ENCODE results near the gene TRAP1. TPM values are rescaled to one million over a fixed set of nuclear protein-coding genes. Genes with fewer than 3 reads are reported as not detected.
"Not testable (repeated sequence)": the region's sequence is repeated elsewhere in the genome, so short reads cannot be mapped to it uniquely, and the experiment has no call there.

TRAP1 gene
- total RNA-seq, 1 experiment from 2014 or later = 416 TPM

DNA sequence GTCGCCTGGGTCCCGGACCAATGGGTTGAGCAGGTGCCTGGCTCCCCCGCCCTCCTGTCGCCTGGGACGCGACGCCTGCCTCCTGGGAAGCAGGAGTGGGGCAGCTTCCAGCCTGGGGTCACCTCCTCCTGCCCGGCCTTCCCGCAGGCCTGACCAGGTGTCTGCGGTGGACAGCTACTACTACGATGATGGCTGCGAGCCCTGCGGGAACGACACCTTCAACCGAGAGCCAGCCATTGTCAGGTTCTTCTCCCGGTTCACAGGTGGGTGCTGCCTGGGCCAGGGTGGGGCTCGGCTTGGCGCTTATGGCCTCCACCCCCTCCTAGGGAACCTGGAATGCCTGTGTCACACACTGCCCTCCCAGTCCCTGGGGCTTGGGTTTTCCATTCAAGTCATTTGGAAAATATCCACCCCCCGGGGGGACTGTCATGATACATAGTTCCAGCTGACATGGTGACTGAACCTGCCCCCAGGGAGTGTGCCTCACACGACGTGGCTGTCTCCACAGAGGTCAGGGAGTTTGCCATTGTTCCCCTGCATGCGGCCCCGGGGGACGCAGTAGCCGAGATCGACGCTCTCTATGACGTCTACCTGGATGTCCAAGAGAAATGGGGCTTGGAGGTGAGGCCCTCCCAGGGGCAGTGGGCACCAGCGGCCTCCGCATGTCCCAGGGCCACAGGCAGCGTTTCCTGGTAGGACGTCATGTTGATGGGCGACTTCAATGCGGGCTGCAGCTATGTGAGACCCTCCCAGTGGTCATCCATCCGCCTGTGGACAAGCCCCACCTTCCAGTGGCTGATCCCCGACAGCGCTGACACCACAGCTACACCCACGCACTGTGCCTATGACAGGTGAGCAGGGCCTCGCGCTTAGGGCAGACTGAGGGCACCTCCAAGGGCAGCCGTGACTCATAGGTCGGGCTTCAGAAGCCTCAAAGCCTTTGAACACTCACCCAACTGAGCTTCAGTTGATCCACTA is 60.5 kb downstream of the TRAP1 start:
- Histone ChIP-seq H3K9me2 (ENCODE audit: insufficient read depth) (no peaks in the 10 kb centered on the region), H3K27ac (ENCODE audit: low read depth, low read length) (no peak overlapping the region), H3K27me3 (ENCODE audit: insufficient read depth, low read length) (no peaks in the 10 kb centered on the region), H3K36me3 (ENCODE audit: control insufficient read depth in 1 of 2, insufficient read depth in 2 of 2, low read length in 2 of 2) (peaks cover 28 to 53% of the 10 kb centered on the region in 2 experiments), H3K4me1 (ENCODE audit: control insufficient read depth in 1 of 2, insufficient read depth in 2 of 2, low read length in 2 of 2) (peaks cover 12 to 24% of the 10 kb centered on the region in 2 experiments; a peak in 3 of 4 replicates), H3K4me3 (replicated peaks in 1 of 2; ENCODE audit: low read depth in 1 of 2, low read length in 2 of 2) (no peak overlapping the region), H3K9ac (ENCODE audit: low read length) (no peak overlapping the region), H3K79me2 (ENCODE audit: insufficient read depth, low read length) (no peaks in the 10 kb centered on the region; the same call in 1 of the 2 replicates), H2AFZ (ENCODE audit: low read depth, low read length, poor library complexity, severe bottlenecking) (no peak overlapping the region), H3K9me3 (ENCODE audit: control insufficient read depth in 1 of 2, insufficient read depth in 1 of 2, low read depth in 1 of 2, low read length in 2 of 2) (no peaks in the 10 kb centered on the region), H3K4me2 (ENCODE audit: low read length) (no peak overlapping the region), H4K20me1 (ENCODE audit: insufficient read depth) (0 out of 2 replicates have a peak, but pooled peaks cover 3% of the 10 kb centered on the region)
- CTCF ChIA-PET = no interaction called here
- no TSS peak for BruUV-seq (replicated peaks)
- RAD21 ChIA-PET (ENCODE audit: low non-redundant PET in 1 of 2, low total read pairs in 2 of 2, uncharacterized antibody in 2 of 2, unreplicated experiment in 2 of 2) = no interaction called here
- DNase-seq (ENCODE audit: low read depth, low spot score) = no peak
- intact Hi-C loops (cut with micrococcal nuclease) = no loop called here
- POLR2A ChIA-PET = no interaction called here
- peak; percentile 32; the same call in 1 of the 2 replicates for ATAC-seq
- peak; percentile 52 for TF ChIP-seq EGR1 (IDR thresholded peaks at IDR 0.05; ENCODE audit: low read depth)
- TF ChIP-seq, protein P1, sequence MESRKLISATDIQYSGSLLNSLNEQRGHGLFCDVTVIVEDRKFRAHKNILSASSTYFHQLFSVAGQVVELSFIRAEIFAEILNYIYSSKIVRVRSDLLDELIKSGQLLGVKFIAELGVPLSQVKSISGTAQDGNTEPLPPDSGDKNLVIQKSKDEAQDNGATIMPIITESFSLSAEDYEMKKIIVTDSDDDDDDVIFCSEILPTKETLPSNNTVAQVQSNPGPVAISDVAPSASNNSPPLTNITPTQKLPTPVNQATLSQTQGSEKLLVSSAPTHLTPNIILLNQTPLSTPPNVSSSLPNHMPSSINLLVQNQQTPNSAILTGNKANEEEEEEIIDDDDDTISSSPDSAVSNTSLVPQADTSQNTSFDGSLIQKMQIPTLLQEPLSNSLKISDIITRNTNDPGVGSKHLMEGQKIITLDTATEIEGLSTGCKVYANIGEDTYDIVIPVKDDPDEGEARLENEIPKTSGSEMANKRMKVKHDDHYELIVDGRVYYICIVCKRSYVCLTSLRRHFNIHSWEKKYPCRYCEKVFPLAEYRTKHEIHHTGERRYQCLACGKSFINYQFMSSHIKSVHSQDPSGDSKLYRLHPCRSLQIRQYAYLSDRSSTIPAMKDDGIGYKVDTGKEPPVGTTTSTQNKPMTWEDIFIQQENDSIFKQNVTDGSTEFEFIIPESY (IDR thresholded peaks at IDR 0.05; ENCODE audit: extremely low read depth, insufficient replicate concordance, low read length) = no peak
- TF ChIP-seq POLR2AphosphoS5 (IDR thresholded peaks at IDR 0.05; ENCODE audit: low read depth, low read length) = no peak
- TF ChIP-seq TCF7L2 (IDR thresholded peaks at IDR 0.05; ENCODE audit: borderline replicate concordance, extremely low read depth, insufficient read depth, insufficient read length) = peak; percentile 61
- no peak for TF ChIP-seq SIN3A (IDR thresholded peaks at IDR 0.05; ENCODE audit: low read depth)
- no peak for TF ChIP-seq SP1 (IDR thresholded peaks at IDR 0.05; ENCODE audit: low read depth)
- TF ChIP-seq, protein P2, sequence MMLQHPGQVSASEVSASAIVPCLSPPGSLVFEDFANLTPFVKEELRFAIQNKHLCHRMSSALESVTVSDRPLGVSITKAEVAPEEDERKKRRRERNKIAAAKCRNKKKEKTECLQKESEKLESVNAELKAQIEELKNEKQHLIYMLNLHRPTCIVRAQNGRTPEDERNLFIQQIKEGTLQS (IDR thresholded peaks at IDR 0.05) = no peak

DNA sequence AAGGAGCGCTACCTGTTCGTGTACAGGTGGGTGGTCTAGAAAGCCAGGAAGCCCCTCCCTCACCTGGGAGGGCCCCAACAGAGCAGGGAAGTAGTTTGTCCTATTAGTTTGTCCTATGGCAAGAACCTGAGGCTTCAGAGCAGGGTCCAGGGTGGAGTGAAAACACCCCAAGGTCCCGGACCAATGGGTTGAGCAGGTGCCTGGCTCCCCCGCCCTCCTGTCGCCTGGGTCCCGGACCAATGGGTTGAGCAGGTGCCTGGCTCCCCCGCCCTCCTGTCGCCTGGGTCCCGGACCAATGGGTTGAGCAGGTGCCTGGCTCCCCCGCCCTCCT is 61.2 kb downstream of the TRAP1 start:
- H3K27me3 ChIP-seq (ENCODE audit: insufficient read depth, low read length); H3K79me2 ChIP-seq (ENCODE audit: insufficient read depth, low read length); H3K9me3 ChIP-seq (ENCODE audit: control insufficient read depth in 1 of 2, insufficient read depth in 1 of 2, low read depth in 1 of 2, low read length in 2 of 2); RAD21 ChIA-PET (ENCODE audit: low non-redundant PET in 1 of 2, low total read pairs in 2 of 2, uncharacterized antibody in 2 of 2, unreplicated experiment in 2 of 2); H3K4me2 ChIP-seq (ENCODE audit: low read length); H3K9me2 ChIP-seq (ENCODE audit: insufficient read depth); H2AFZ ChIP-seq (ENCODE audit: low read depth, low read length, poor library complexity, severe bottlenecking); H4K20me1 ChIP-seq (ENCODE audit: insufficient read depth); H3K4me3 ChIP-seq (replicated peaks in 1 of 2; ENCODE audit: low read depth in 1 of 2, low read length in 2 of 2); BruUV-seq (replicated peaks); DNase-seq (ENCODE audit: low read depth, low spot score); CTCF ChIA-PET; intact Hi-C loops (cut with micrococcal nuclease); H3K27ac ChIP-seq (ENCODE audit: low read depth, low read length); POLR2A ChIA-PET; ATAC-seq; H3K9ac ChIP-seq (ENCODE audit: low read length): not testable (repeated sequence)
- H3K36me3 ChIP-seq (ENCODE audit: control insufficient read depth in 1 of 2, insufficient read depth in 2 of 2, low read length in 2 of 2) = peaks cover 25 to 46% of the 10 kb centered on the region in 2 experiments
- peaks cover 12 to 24% of the 10 kb centered on the region in 2 experiments; a peak in 3 of 4 replicates for H3K4me1 ChIP-seq (ENCODE audit: control insufficient read depth in 1 of 2, insufficient read depth in 2 of 2, low read length in 2 of 2)
